ENCODE data around the gene CDH18. TPM values are rescaled to one million over a fixed set of nuclear protein-coding genes. Genes with fewer than 3 reads are reported as not detected.

CDH18 gene
- total and polyA plus RNA-seq, 2 experiments from 2014 or later = 0.22 TPM; not detected in 1

DNA sequence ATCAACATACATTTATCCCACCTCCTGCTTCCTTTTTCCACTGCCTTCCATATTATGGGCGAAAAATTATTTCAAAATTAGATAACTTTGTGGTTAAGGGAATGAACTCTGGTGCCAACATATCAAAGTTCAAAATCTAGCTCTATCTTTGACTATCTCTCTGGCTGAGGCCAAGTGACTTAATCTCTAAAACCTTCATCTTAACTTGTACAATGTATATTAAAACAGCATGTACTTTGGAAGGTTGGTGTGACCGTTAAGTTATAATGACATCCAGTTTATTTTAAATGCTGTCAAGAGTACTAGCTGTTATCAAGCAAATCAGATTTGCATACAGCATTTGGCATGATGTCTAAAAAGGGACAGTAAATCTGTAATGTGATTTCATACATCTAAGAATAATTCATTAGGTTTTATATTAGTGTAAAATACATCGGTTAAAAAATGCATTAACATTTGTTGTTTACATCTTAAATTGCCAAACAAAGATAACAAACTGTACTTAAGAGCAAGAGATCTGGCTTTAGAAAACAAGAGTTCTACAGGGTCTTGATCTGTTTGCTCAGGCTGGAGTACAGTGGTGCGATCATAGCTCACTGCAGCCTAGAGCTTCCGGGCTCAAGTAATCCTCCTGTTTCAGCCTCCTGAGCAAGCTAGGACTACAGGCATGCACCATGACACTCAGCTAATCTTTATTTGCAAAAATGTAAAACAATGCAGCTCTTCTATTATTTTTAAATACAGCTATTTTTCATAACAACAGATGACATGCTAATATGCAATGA lies 102.8 kb downstream of the CDH18 start:
- H3K9me2 ChIP-seq (ENCODE audit: insufficient read depth) = no peaks in the 10 kb centered on the region
- no peak overlapping the region for H3K9ac ChIP-seq
- 69% methylated on average over 5 of the region's 5 CpGs for WGBS, 2 experiments (ENCODE audit: low coverage in 1 of 2, low lambda C conversion rate in 2 of 2, missing lambda C conversion rate in 2 of 2)
- TF ChIP-seq EZH2phosphoT487 (IDR thresholded peaks at IDR 0.05; ENCODE audit: insufficient read depth, low read depth) = no peak
- TF ChIP-seq EZH2 (IDR thresholded peaks at IDR 0.05; ENCODE audit: insufficient read depth, poor library complexity, severe bottlenecking) = no peak
- H4K20me1 ChIP-seq (ENCODE audit: insufficient read depth) = no peaks in the 10 kb centered on the region
- peaks cover 18% of the 10 kb centered on the region for H3F3A ChIP-seq (ENCODE audit: insufficient read depth)
- H3K9me3 ChIP-seq (ENCODE audit: low read depth) = no peaks in the 10 kb centered on the region
- H3K79me2 ChIP-seq (ENCODE audit: insufficient read depth) = no peaks in the 10 kb centered on the region
- no peaks in the 10 kb centered on the region for H3K36me3 ChIP-seq (ENCODE audit: low read depth)
- no peak for DNase-seq
- peaks cover 21% of the 10 kb centered on the region for H3K4me1 ChIP-seq (ENCODE audit: insufficient read depth)
- no peak overlapping the region for H2AFZ ChIP-seq
- no peaks in the 10 kb centered on the region for H3K27me3 ChIP-seq (replicated peaks; ENCODE audit: insufficient read depth)
- no peak overlapping the region; the same call in 1 of the 2 replicates for H3K4me3 ChIP-seq
- H3K4me2 ChIP-seq (ENCODE audit: unreplicated experiment) = peak overlapping the region; percentile 58
- in situ Hi-C loops (cut with MboI) = no loop called here
- H3K27ac ChIP-seq = peak overlapping the region; percentile 55; the same call in 1 of the 2 replicates

DNA sequence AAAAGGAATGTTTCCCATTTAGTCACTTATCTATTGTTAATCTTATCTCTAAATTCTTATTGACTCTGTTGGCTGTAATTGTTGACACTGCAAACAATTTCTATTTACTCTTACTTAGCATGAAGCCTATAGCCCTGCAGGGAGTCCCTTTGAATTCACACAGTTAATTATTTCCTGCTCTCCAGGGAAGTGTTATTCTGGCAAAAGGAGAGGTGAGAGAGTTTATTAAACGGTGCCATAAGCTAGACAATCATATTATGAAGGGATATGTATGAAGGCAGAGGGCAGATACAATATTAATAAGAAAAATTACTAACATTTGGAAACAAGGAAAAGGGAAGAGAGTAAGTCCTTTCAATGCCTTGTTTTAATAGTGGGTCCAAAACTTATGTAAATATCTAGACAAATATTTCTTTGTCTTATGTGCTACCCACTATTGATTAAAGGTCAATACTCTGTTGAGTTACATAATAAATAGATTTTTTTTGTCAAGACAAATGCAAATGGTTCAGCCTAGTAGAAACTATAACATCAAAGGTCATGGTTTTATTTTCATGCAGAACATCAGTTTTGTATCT lies 107.1 kb downstream of the CDH18 start:
- Histone ChIP-seq H3K4me3 (no peak overlapping the region), H2AFZ (no peak overlapping the region)
- in situ Hi-C loops (cut with MboI) = no loop called here

DNA sequence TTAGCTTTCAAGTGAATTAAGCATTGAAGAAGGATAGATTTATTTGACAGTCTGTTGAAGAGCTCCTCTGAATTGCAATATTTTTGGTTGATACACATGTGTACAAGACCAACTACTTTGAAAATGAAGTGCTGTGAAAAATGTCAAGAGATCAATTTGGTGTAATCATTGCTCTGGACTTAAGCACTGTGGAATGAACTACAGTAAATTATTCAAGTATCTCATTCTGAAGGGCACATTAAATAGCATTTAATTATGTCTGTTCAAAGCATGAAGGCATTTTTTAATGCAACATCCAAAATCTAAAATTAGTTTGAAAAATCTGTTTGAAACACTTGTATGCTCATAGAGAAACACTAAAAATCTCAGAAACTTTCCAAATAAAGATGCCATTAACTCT lies 107.5 kb downstream of the CDH18 start:
- Histone ChIP-seq H3K4me3 (no peak overlapping the region), H3K9me3 (ENCODE audit: low read depth) (no peaks in the 10 kb centered on the region), H3K4me2 (ENCODE audit: unreplicated experiment) (no peak overlapping the region), H3K4me1 (ENCODE audit: insufficient read depth) (peaks cover 16% of the 10 kb centered on the region), H3K27ac (no peak overlapping the region), H3K79me2 (ENCODE audit: insufficient read depth) (no peaks in the 10 kb centered on the region), H3K36me3 (ENCODE audit: low read depth) (no peaks in the 10 kb centered on the region), H3K9me2 (ENCODE audit: insufficient read depth) (no peaks in the 10 kb centered on the region), H3F3A (ENCODE audit: insufficient read depth) (peaks cover 4% of the 10 kb centered on the region; the same call in 1 of the 2 replicates), H3K9ac (no peak overlapping the region), H4K20me1 (ENCODE audit: insufficient read depth) (no peaks in the 10 kb centered on the region), H3K27me3 (replicated peaks; ENCODE audit: insufficient read depth) (no peaks in the 10 kb centered on the region), H2AFZ (no peak overlapping the region)
- DNase-seq = no peak
- TF ChIP-seq EZH2 (IDR thresholded peaks at IDR 0.05; ENCODE audit: insufficient read depth, poor library complexity, severe bottlenecking) (no peak), EZH2phosphoT487 (IDR thresholded peaks at IDR 0.05; ENCODE audit: insufficient read depth, low read depth) (no peak)
- in situ Hi-C loops (cut with MboI) = no loop called here

More for the DNA sequence above, 107.1 kb downstream of the CDH18 start:
- Histone ChIP-seq H3K79me2 (ENCODE audit: insufficient read depth) (no peaks in the 10 kb centered on the region), H4K20me1 (ENCODE audit: insufficient read depth) (no peaks in the 10 kb centered on the region), H3K36me3 (ENCODE audit: low read depth) (no peaks in the 10 kb centered on the region), H3K9me3 (ENCODE audit: low read depth) (no peaks in the 10 kb centered on the region), H3K27me3 (replicated peaks; ENCODE audit: insufficient read depth) (no peaks in the 10 kb centered on the region), H3K4me1 (ENCODE audit: insufficient read depth) (peaks cover 21% of the 10 kb centered on the region), H3K9ac (no peak overlapping the region), H3F3A (ENCODE audit: insufficient read depth) (peaks cover 9% of the 10 kb centered on the region), H3K4me2 (ENCODE audit: unreplicated experiment) (no peak overlapping the region), H3K27ac (no peak overlapping the region), H3K9me2 (ENCODE audit: insufficient read depth) (no peaks in the 10 kb centered on the region)
- TF ChIP-seq EZH2phosphoT487 (IDR thresholded peaks at IDR 0.05; ENCODE audit: insufficient read depth, low read depth) (no peak), EZH2 (IDR thresholded peaks at IDR 0.05; ENCODE audit: insufficient read depth, poor library complexity, severe bottlenecking) (no peak)
- no peak for DNase-seq
- WGBS, 2 experiments (ENCODE audit: low coverage in 1 of 2, low lambda C conversion rate in 2 of 2, missing lambda C conversion rate in 2 of 2) = 0 to 3% methylated on average over 1 of the region's 1 CpG

DNA sequence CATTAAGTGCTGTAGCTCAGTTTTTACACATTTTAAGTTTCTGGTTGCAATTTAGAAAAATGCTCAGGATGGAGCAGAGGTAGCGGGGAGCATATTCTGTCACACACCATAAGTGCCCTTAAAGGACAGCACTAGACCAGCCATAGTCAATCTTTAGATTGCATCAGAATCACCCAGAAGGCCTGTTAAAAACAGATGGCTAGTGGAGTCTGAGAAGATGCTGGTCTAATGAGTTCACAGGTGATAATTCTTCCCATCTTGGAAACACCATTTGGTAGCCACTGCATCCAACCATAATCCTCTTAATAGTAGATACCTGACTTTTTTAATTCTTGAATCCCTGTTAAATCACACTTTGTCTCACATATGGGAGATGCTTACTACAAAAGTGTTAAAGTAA lies 113.2 kb downstream of the CDH18 start:
- no peak for DNase-seq
- Histone ChIP-seq H4K20me1 (ENCODE audit: insufficient read depth) (no peaks in the 10 kb centered on the region), H3K9me2 (ENCODE audit: insufficient read depth) (no peaks in the 10 kb centered on the region), H2AFZ (no peak overlapping the region), H3K4me2 (ENCODE audit: unreplicated experiment) (no peak overlapping the region), H3K36me3 (ENCODE audit: low read depth) (no peaks in the 10 kb centered on the region), H3K9ac (no peak overlapping the region), H3F3A (ENCODE audit: insufficient read depth) (no peaks in the 10 kb centered on the region), H3K4me1 (ENCODE audit: insufficient read depth) (0 out of 2 replicates have a peak, but pooled peaks cover 7% of the 10 kb centered on the region), H3K27ac (no peak overlapping the region), H3K79me2 (ENCODE audit: insufficient read depth) (no peaks in the 10 kb centered on the region), H3K9me3 (ENCODE audit: low read depth) (no peaks in the 10 kb centered on the region), H3K27me3 (replicated peaks; ENCODE audit: insufficient read depth) (no peaks in the 10 kb centered on the region), H3K4me3 (no peak overlapping the region)
- no peak for TF ChIP-seq EZH2phosphoT487 (IDR thresholded peaks at IDR 0.05; ENCODE audit: insufficient read depth, low read depth)
- TF ChIP-seq EZH2 (IDR thresholded peaks at IDR 0.05; ENCODE audit: insufficient read depth, poor library complexity, severe bottlenecking) = no peak
- 80 to 88% methylated on average over 1 of the region's 1 CpG for WGBS, 2 experiments (ENCODE audit: low coverage in 1 of 2, low lambda C conversion rate in 2 of 2, missing lambda C conversion rate in 2 of 2)
- in situ Hi-C loops (cut with MboI) = no loop called here

Data from GM23248 (cell line).